A673 (cell line): ENCODE measurements around the gene CDK5RAP3. TPM values are rescaled to one million over a fixed set of nuclear protein-coding genes. Genes with fewer than 3 reads are reported as not detected.

Source experiments
- Bru-seq: library from RNA; stranded (reverse); fragments of 400-500 nt; gene quantifications from one replicate; lab custom pipeline; 2021; lab: Mats Ljungman, UMichigan
- BruChase-seq, 2 experiments: library from RNA; stranded (reverse); fragments of 400-500 nt; gene quantifications; one replicate each; lab custom pipeline; 2021; lab: Mats Ljungman, UMichigan
- BruUV-seq: library from RNA; stranded (reverse); fragments of 400-500 nt; replicated peaks from 2 replicates; lab custom pipeline; 2021; lab: Mats Ljungman, UMichigan
- CTCF ChIA-PET: fragments of 300-600 bp; sonication (Branson Sonifier 250); formaldehyde crosslinking; loops from one replicate; lab custom pipeline; 2022; ENCODE audit warnings: antibody characterized with exemption; lab: Charles Lee
- POLR2A ChIA-PET: fragments of 300-600 bp; sonication (Branson Sonifier 250); formaldehyde crosslinking; loops from one replicate; lab custom pipeline; 2022; ENCODE audit warnings: antibody characterized with exemption; ENCODE audit not compliant: low non-redundant PET; lab: Charles Lee
- DNase-seq: peaks from one replicate; pipeline ENCODE4 v3.0.0-alpha.2; 2015; ENCODE audit warnings: low spot score
- H3K27ac ChIP-seq: fragments of 200-600 bp; sonication (generic); 2 replicates; pipeline ENCODE4 v1.5.1; 2016; ENCODE audit warnings: mixed run types, low read depth, mild to moderate bottlenecking, mixed read lengths, antibody characterized with exemption, low read length; ENCODE audit not compliant: poor library complexity, severe bottlenecking
- H3K27me3 ChIP-seq: fragments of 200-600 bp; sonication (generic); replicated peaks from 2 replicates; pipeline ENCODE4 v1.6.1; 2017; ENCODE audit warnings: mixed run types, low read depth, mild to moderate bottlenecking, mixed read lengths, antibody characterized with exemption, low read length; ENCODE audit not compliant: insufficient read depth, poor library complexity
- H3K36me3 ChIP-seq: fragments of 200-600 bp; sonication (generic); 2 replicates; pipeline ENCODE4 v1.6.1; 2016; ENCODE audit warnings: mixed run types, mild to moderate bottlenecking, mixed read lengths, antibody characterized with exemption, low read length; ENCODE audit not compliant: insufficient read depth, poor library complexity, severe bottlenecking
- H3K4me1 ChIP-seq: fragments of 200-600 bp; sonication (generic); 2 replicates; pipeline ENCODE4 v1.6.1; 2017; ENCODE audit warnings: mixed run types, mild to moderate bottlenecking, mixed read lengths, antibody characterized with exemption, low read length; ENCODE audit not compliant: insufficient read depth, poor library complexity, severe bottlenecking
- H3K4me3 ChIP-seq: fragments of 200-600 bp; sonication (generic); 2 replicates; pipeline ENCODE4 v1.5.1; 2016; ENCODE audit warnings: low read depth, mixed run types, mild to moderate bottlenecking, mixed read lengths, low read length; ENCODE audit not compliant: poor library complexity, severe bottlenecking
- H3K9me3 ChIP-seq: fragments of 200-600 bp; sonication (generic); 2 replicates; pipeline ENCODE4 v1.6.1; 2016; ENCODE audit warnings: mixed run types, low read depth, mild to moderate bottlenecking, mixed read lengths, antibody characterized with exemption, low read length; ENCODE audit not compliant: poor library complexity, severe bottlenecking
- EZH2 ChIP-seq: fragments of 200-600 bp; sonication (generic); IDR thresholded peaks from 2 replicates; pipeline ENCODE4 v1.6.1; 2017; ENCODE audit warnings: borderline replicate concordance, low read depth, mild to moderate bottlenecking, mixed read lengths, antibody characterized with exemption, low read length; ENCODE audit not compliant: poor library complexity, severe bottlenecking
- intact Hi-C: fragments of 100-400 bp; cut with micrococcal nuclease; formaldehyde crosslinking; loops from one replicate; pipeline ENCODE4 v1.10.0; 2022; ENCODE audit not compliant: unreplicated experiment
- long read RNA-seq: library from polyadenylated mRNA; stranded (forward); transcript quantifications from one replicate; pipeline ENCODE4 v2.0.0, GENCODE V29; 2022
- total RNA-seq: library from RNA; stranded (reverse); gene quantifications from 2 replicates; pipeline ENCODE4 v1.2.3, GENCODE V29; 2021
- TF ChIP-seq, protein P1 (sequence below): fragments of 300-800, 200-600 bp; sonication (generic); conservative IDR thresholded peaks from 2 replicates; pipeline ENCODE4 v1.5.1; 2017; ENCODE audit warnings: low read depth, mild to moderate bottlenecking, antibody characterized with exemption, low read length, moderate library complexity, mixed read lengths

CDK5RAP3 gene, protein sequence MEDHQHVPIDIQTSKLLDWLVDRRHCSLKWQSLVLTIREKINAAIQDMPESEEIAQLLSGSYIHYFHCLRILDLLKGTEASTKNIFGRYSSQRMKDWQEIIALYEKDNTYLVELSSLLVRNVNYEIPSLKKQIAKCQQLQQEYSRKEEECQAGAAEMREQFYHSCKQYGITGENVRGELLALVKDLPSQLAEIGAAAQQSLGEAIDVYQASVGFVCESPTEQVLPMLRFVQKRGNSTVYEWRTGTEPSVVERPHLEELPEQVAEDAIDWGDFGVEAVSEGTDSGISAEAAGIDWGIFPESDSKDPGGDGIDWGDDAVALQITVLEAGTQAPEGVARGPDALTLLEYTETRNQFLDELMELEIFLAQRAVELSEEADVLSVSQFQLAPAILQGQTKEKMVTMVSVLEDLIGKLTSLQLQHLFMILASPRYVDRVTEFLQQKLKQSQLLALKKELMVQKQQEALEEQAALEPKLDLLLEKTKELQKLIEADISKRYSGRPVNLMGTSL
- total RNA-seq (172 and 204 TPM in 2 replicates), Bru-seq, nascent RNA (percentile 68 among the genes with signal in this experiment), BruChase-seq, experiment 1, labeled RNA remaining after a 2-hour chase (percentile 83 among the genes with signal in this experiment), BruChase-seq, experiment 2, labeled RNA remaining after a 6-hour chase (percentile 90 among the genes with signal in this experiment)
- long read RNA-seq, transcript CDK5RAP3-231 (12 exons, 2,759 nt): minor isoform, 40 of 390 reads
- long read RNA-seq, transcript CDK5RAP3-201 (14 exons, 1,866 nt): major isoform, 223 of 390 reads
- long read RNA-seq, partial matches to known transcripts: 68 of 390 reads
- long read RNA-seq, other reads (novel, unspliced or antisense): 49 of 390 reads

DNA sequence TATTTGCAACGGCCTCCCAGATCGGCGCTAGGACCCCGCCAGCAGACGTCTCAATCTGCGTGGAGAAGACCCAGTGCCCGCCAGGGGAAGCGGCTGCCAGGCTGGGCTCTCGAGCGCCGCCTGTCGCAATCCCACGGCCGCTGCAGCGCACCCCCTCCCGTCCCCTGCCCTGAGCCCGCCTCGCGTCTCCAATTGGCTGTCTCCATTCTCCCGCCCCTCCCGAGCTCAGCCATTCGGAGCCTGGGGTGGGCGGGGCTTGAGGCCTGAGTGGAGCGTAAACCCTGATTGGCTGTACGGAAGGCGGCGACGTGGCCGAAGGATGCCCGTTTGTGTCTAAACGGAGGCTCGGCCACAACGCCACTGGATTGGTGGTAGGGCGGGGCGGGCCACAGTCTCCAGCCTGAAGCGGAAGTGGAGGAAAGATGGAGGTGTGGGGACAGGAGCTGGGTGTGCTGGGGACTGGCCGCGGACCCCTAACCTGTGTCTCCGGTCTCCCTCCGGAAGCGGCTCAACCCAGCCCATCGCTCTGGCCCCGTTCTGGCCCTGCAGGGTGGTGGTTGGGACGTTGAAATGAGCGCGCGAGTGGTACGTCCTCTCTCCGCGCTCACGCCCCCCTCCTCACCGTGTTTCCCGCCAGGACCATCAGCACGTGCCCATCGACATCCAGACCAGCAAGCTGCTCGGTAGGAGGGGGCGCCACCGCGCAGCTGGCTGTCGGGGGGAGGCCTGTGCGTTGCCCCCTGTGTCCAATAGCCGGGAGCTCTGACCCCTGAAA, at the start of gene CDK5RAP3:
Gene CDK5RAP3, plus strand, starts transcription at position 389 of the 775 bp plus-strand sequence. Its CDS starts 34 bp downstream, at position 423.
- intact Hi-C loops: loop anchor here (1.0 kb wide), 1 partner anchor 23 kb away; no protein-coding TSS in a partner anchor
- Histone ChIP-seq H3K4me1 (peaks cover 8% of the 10 kb centered on the region), H3K36me3 (peaks cover 26% of the 10 kb centered on the region), H3K27ac (peak within 1 kb of the TSS; percentile 78), H3K27me3 (no peaks in the 10 kb centered on the region), H3K9me3 (no peaks in the 10 kb centered on the region), H3K4me3 (peak within 1 kb of the TSS; percentile 69)
- peak; percentile 100 for DNase-seq
- TF ChIP-seq EZH2: no peak
- TF ChIP-seq, protein P1, sequence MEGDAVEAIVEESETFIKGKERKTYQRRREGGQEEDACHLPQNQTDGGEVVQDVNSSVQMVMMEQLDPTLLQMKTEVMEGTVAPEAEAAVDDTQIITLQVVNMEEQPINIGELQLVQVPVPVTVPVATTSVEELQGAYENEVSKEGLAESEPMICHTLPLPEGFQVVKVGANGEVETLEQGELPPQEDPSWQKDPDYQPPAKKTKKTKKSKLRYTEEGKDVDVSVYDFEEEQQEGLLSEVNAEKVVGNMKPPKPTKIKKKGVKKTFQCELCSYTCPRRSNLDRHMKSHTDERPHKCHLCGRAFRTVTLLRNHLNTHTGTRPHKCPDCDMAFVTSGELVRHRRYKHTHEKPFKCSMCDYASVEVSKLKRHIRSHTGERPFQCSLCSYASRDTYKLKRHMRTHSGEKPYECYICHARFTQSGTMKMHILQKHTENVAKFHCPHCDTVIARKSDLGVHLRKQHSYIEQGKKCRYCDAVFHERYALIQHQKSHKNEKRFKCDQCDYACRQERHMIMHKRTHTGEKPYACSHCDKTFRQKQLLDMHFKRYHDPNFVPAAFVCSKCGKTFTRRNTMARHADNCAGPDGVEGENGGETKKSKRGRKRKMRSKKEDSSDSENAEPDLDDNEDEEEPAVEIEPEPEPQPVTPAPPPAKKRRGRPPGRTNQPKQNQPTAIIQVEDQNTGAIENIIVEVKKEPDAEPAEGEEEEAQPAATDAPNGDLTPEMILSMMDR: peak; percentile 99
- CTCF ChIA-PET: interaction anchor here (0.6 to 2.0 kb wide), 14 partner anchors 11 to 128 kb away, joined by 3 to 9 read pairs (median 5); partner anchors contain the start of gene PNPO
- POLR2A ChIA-PET: interaction anchor here (0.6 kb wide), 1 partner anchor 294 kb away, joined by 3 read pairs; no protein-coding TSS in a partner anchor
- BruUV-seq: TSS peak; percentile 74

- no TSS peak for BruUV-seq
Measured at GRCh38 chr17:47924785-47925677, 45.9 kb upstream of the CDK5RAP3 start.

More at GRCh38 chr17:47924785-47925677, 45.9 kb upstream of the CDK5RAP3 start:
- no peak overlapping the region for H3K4me3 ChIP-seq
- POLR2A ChIA-PET: interaction anchor here (0.6 kb wide), 1 partner anchor 21 kb away, joined by 3 read pairs; no protein-coding TSS in a partner anchor
- H3K4me1 ChIP-seq: no peaks in the 10 kb centered on the region
- H3K27me3 ChIP-seq: no peaks in the 10 kb centered on the region
- no peak for TF ChIP-seq EZH2
- TF ChIP-seq, protein P1: no peak
- H3K27ac ChIP-seq: no peak overlapping the region
- no peaks in the 10 kb centered on the region for H3K9me3 ChIP-seq
- CTCF ChIA-PET: no interaction called here
- intact Hi-C loops: no loop called here
- peaks cover 19% of the 10 kb centered on the region for H3K36me3 ChIP-seq
- no peak for DNase-seq
